Measurements from ENCODE around the gene ZFP92. TPM values are rescaled to one million over a fixed set of nuclear protein-coding genes. Genes with fewer than 3 reads are reported as not detected.
"Not testable (repeated sequence)": the region's sequence is repeated elsewhere in the genome, so short reads cannot be mapped to it uniquely, and the experiment has no call there.

ZFP92 gene
- total RNA-seq, 4 donors from 2014 or later: 1.4 to 7.6 (median 4.2) TPM

GRCh38 chrX:153387345-153387744 lies 23.9 kb upstream of the ZFP92 start:
- DNase-seq (ENCODE audit: low spot score) (no peak), ATAC-seq (ENCODE audit: low FRiP score) (no peak)
- no peak for TF ChIP-seq CTCF (IDR thresholded peaks at IDR 0.05)

GRCh38 chrX:153387987-153388721 lies 23.1 kb upstream of the ZFP92 start:
- ATAC-seq (ENCODE audit: low FRiP score) (no peak), DNase-seq (ENCODE audit: low spot score) (no peak)
- no peak for TF ChIP-seq CTCF (IDR thresholded peaks at IDR 0.05)

- ATAC-seq (ENCODE audit: low FRiP score) (no peak), DNase-seq (ENCODE audit: low spot score) (no peak)
- TF ChIP-seq CTCF (IDR thresholded peaks at IDR 0.05): no peak
Observed at GRCh38 chrX:153388722-153389459, 22.4 kb upstream of the ZFP92 start.

- not testable (repeated sequence) for DNase-seq (ENCODE audit: low spot score); ATAC-seq (ENCODE audit: low FRiP score)
Observed at GRCh38 chrX:153389460-153389768, 21.9 kb upstream of the ZFP92 start.

- ATAC-seq (ENCODE audit: low FRiP score): no peak
- TF ChIP-seq CTCF (IDR thresholded peaks at IDR 0.05): no peak
- DNase-seq (ENCODE audit: low spot score): no peak
Observed at GRCh38 chrX:153392642-153393321, 18.5 kb upstream of the ZFP92 start.

- no peak for DNase-seq (ENCODE audit: low spot score)
- no peak for ATAC-seq (ENCODE audit: low FRiP score)
- TF ChIP-seq CTCF (IDR thresholded peaks at IDR 0.05): no peak
Observed at GRCh38 chrX:153394612-153395011, 16.7 kb upstream of the ZFP92 start.

- ATAC-seq (ENCODE audit: low FRiP score) (no peak), DNase-seq (ENCODE audit: low spot score) (no peak)
- no peak for TF ChIP-seq CTCF (IDR thresholded peaks at IDR 0.05)
Observed at GRCh38 chrX:153395613-153396319, 15.5 kb upstream of the ZFP92 start.
